ENCODE data around the gene TFCP2L1. TPM values are rescaled to one million over a fixed set of nuclear protein-coding genes. Genes with fewer than 3 reads are reported as not detected.

TFCP2L1 gene
- total RNA-seq, 1 donor from 2014 or later: 15.7 TPM

GRCh38 chr2:121173806-121174205, 111.2 kb downstream of the TFCP2L1 start:
- DNase-seq (ENCODE audit: low spot score): no peak

DNA sequence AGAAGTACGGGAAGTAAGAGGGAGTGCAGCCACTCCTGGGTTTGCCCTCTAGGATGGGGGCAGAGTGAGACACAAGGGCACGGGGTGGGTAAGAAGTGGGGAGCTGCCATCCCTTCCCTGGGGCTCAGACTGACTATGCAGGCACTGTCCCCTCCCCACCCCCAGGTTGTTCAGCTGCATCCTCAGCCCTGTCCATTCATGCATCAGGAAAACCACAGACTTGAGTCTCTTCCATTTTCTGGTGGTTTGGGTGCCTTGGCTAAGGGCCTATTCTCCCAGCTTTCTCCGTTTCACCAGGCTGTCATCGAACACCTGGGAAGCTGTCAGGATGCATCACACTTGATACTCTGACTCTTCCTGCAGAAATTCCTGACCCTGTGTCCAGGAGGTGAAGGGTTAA, 111.9 kb downstream of the TFCP2L1 start:
- no peak for DNase-seq (ENCODE audit: low spot score)

- DNase-seq (ENCODE audit: low spot score): no peak
Observed at GRCh38 chr2:121172456-121172855, 112.5 kb downstream of the TFCP2L1 start.

DNA sequence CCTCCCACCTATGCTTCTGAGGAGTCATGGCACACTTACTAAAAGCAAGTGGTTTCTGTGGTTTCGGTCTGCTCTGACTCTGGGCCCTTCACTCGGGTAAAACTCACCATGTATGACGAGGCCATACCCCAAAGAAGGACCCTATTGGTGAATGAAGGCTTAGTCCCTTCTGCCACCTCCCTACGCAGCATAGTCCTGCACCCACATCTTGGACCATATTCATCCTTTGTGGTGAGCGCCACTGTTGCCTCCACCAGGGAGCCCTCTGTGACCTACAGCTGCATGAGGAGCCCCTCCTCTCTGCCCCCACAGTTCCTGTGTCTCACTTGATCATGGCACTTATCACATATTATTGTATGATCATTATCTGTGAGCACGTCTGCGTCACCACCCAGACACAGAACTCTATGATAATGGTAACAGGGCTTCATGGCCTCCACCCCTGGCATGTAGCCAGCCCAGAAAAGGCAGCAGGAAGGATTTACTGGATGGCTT, 113.3 kb downstream of the TFCP2L1 start:
- DNase-seq (ENCODE audit: low spot score): no peak

- DNase-seq (ENCODE audit: low spot score): no peak
Observed at GRCh38 chr2:121170577-121170976, 114.4 kb downstream of the TFCP2L1 start.

DNA sequence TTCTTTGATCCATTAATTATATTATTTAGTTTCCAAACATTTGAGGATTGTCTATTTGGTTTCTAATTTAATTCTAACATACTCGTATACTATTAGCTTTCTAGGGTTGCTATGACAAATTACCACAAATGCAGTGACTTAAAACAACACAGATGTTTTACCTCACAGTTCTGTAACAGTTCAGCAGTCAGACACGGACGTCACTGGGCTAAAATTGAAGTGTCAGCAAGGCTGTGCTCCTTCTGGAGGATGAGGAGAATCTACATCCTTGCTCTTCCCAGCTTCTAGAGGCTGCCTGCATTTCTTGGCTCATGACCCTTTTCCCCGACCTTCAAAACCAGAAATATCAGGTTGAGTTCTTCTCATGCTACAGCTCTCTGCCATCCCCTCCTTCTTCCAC, 117.6 kb downstream of the TFCP2L1 start:
- no peak for DNase-seq (ENCODE audit: low spot score)

Other genes with a start within 250 kb of the TFCP2L1 start
- not detected for gene RNU4ATAC, start 245.7 kb upstream of the TFCP2L1 start, total RNA-seq

Measured in ureter (tissue), 1 donor.